ENCODE data around the gene FDCSP. TPM values are rescaled to one million over a fixed set of nuclear protein-coding genes. Genes with fewer than 3 reads are reported as not detected.

The FDCSP gene
- 1 to 10 TPM in 1 of 4 donors, not detected in 3; 5.7 TPM for total RNA-seq

DNA sequence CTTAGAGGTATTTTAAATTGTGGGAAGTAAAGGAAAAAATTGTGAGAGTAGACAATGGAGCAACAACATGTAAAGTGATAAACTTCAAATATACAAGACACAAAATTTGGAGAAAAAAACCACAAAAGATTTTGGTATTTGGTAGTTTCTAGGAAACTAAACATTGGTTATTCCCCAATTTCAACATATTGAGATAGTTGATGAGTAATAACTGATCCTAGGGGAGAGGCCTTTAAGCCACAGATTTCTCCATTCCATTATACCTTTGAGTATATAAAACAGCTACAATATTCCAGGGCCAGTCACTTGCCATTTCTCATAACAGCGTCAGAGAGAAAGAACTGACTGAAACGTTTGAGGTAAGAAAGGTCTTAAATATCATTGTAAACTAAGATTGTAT is at the start of gene FDCSP:
TSS of gene FDCSP (plus strand) at position 301 of the 400 bp plus-strand sequence. CDS start 5,071 bp downstream, outside the sequence.
- intact Hi-C loops (cut with DNase I): no loop called here
- Histone ChIP-seq H3K36me3 (no peaks in the 10 kb centered on the region), H3K9me3 (no peaks in the 10 kb centered on the region), H3K27ac (no peak within 1 kb of the TSS), H3K4me3 (no peak within 1 kb of the TSS), H3K4me1 (no peaks in the 10 kb centered on the region), H3K27me3 (no peaks in the 10 kb centered on the region)
- 59 to 60% methylated on average over 2 of the region's 2 CpGs for WGBS, 2 donors
- TF ChIP-seq, protein P1, sequence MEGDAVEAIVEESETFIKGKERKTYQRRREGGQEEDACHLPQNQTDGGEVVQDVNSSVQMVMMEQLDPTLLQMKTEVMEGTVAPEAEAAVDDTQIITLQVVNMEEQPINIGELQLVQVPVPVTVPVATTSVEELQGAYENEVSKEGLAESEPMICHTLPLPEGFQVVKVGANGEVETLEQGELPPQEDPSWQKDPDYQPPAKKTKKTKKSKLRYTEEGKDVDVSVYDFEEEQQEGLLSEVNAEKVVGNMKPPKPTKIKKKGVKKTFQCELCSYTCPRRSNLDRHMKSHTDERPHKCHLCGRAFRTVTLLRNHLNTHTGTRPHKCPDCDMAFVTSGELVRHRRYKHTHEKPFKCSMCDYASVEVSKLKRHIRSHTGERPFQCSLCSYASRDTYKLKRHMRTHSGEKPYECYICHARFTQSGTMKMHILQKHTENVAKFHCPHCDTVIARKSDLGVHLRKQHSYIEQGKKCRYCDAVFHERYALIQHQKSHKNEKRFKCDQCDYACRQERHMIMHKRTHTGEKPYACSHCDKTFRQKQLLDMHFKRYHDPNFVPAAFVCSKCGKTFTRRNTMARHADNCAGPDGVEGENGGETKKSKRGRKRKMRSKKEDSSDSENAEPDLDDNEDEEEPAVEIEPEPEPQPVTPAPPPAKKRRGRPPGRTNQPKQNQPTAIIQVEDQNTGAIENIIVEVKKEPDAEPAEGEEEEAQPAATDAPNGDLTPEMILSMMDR (IDR thresholded peaks at IDR 0.05): no peak
- TF ChIP-seq POLR2A (IDR thresholded peaks at IDR 0.05): no peak
- DNase-seq: no peak

DNA sequence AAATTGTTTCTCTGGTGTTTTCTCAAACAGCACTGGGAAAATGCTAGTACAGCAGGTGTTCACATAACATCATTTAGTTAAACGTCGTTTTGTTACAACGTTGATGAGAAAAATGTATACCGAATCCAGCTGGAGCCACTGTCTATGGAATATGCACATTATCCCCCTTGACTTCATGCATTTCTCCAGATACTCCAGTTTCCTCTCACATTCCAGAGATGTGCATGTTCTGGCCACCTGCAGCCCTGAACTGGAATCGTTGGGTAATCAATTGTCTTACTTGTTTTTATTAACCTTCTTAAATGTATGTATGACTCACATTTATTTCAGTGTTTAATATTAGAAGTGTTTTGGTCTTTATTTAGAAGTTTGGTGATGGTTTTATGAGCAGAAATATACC is 48.8 kb upstream of the FDCSP start:
- H3K4me3 ChIP-seq: no peak overlapping the region

DNA sequence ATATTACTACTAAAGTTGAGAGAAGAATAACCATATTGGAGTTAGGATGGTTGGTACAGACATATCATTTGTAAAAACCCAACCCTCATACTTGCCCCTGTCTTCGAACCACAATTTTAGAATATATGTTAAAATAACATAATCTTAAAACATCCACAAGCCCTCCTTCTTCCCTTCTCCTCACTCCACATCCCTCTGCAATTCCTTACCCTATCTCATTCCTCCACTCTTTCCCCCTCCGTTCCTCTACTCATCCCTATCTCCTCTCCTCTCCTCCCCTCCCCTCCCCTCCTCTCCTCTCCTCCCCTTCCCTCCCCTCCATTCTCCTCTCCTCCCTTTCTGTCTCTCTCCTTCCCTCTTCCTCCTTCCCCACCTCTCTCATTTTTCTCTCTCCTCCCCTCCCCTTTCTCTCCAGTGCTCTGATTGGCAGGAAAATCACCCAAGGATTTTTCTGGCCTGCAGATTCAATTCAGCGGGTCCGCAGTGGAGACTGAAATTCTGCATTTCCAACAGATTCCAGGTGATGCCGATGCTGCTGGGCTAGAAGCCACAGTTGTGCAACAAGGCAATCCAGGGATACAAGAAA is 47.8 kb upstream of the FDCSP start:
- no peak overlapping the region for H3K27ac ChIP-seq
- WGBS, 2 donors: 82 to 84% methylated on average over 5 of the region's 5 CpGs
- H3K9me3 ChIP-seq: no peaks in the 10 kb centered on the region
- H3K4me1 ChIP-seq: no peaks in the 10 kb centered on the region
- intact Hi-C loops (cut with DNase I): no loop called here
- no peak for DNase-seq
- H3K4me3 ChIP-seq: no peak overlapping the region
- H3K36me3 ChIP-seq: no peaks in the 10 kb centered on the region
- H3K27me3 ChIP-seq: no peaks in the 10 kb centered on the region
- TF ChIP-seq, protein P1 (IDR thresholded peaks at IDR 0.05): no peak
- TF ChIP-seq POLR2A (IDR thresholded peaks at IDR 0.05): no peak

More for the DNA sequence above, 48.8 kb upstream of the FDCSP start:
- no peaks in the 10 kb centered on the region for H3K9me3 ChIP-seq
- DNase-seq: no peak
- H3K27ac ChIP-seq: no peak overlapping the region
- intact Hi-C loops (cut with DNase I): no loop called here
- no peaks in the 10 kb centered on the region for H3K36me3 ChIP-seq
- TF ChIP-seq, protein P1 (IDR thresholded peaks at IDR 0.05): no peak
- TF ChIP-seq POLR2A (IDR thresholded peaks at IDR 0.05): no peak
- no peaks in the 10 kb centered on the region for H3K4me1 ChIP-seq
- H3K27me3 ChIP-seq: no peaks in the 10 kb centered on the region
- WGBS, 2 donors: 48 to 58% methylated on average over 5 of the region's 5 CpGs

DNA sequence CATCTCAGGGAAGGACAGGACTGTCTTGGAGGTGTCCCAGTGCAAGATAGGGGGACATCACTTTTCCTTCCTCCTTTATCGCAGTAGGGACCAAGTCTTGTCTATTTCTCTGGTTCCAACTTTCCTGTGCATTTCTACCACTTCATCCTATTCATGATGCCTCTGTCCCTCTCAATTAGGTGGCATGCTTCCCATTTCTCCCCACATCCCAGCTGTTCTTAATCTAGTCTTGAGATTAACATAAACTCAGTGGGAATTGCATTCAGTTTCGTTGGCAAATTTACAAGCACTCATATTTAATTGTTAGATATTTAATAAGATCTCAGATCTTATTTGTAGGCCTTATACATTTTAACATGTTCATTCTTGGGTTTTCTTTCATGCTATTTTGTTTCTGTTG is 46.1 kb upstream of the FDCSP start:
- TF ChIP-seq, protein P1 (IDR thresholded peaks at IDR 0.05): no peak
- no peak for TF ChIP-seq POLR2A (IDR thresholded peaks at IDR 0.05)
- Histone ChIP-seq H3K27me3 (peaks cover 0 to 4% (median 0%) of the 10 kb centered on the region in 4 donors), H3K27ac (no peak overlapping the region), H3K4me3 (no peak overlapping the region), H3K36me3 (no peaks in the 10 kb centered on the region), H3K4me1 (no peaks in the 10 kb centered on the region), H3K9me3 (no peaks in the 10 kb centered on the region)
- no peak for DNase-seq
- 47 to 60% methylated on average over 2 of the region's 2 CpGs for WGBS, 2 donors
- intact Hi-C loops (cut with DNase I): no loop called here

DNA sequence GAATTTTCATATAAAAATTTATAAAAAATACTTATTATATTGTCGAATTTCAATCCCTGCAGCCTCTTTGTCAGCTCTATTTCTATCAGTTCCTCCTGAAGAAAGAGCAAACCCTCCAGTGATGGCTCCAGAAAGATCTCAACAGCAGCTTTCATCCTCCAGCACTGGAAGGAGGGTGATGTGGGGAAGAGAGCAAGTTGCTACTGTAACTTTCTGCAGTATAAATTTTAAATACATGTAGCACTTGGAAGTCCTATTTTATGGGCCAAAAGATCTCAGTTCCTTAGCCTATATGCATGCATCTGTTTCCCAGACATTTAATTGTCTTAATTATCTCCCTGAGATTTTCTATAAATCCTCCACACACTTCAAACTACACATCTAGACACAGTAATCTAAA is 44.1 kb upstream of the FDCSP start:
- Histone ChIP-seq H3K36me3 (no peaks in the 10 kb centered on the region), H3K27ac (no peak overlapping the region), H3K27me3 (peaks cover 0 to 21% (median 0%) of the 10 kb centered on the region in 4 donors), H3K4me1 (no peaks in the 10 kb centered on the region), H3K9me3 (no peaks in the 10 kb centered on the region), H3K4me3 (no peak overlapping the region)
- TF ChIP-seq, protein P1 (IDR thresholded peaks at IDR 0.05): no peak
- DNase-seq: no peak
- 39 to 48% methylated on average over 1 of the region's 1 CpG for WGBS, 2 donors
- intact Hi-C loops (cut with DNase I): no loop called here
